Chondrocyte (in vitro differentiated cells): ENCODE results near the gene CNNM3. TPM values are rescaled to one million over a fixed set of nuclear protein-coding genes. Genes with fewer than 3 reads are reported as not detected.
A peak's percentile ranks its signal among the peaks of the same experiment; 100 is the strongest.
"Not testable (repeated sequence)": the region's sequence is repeated elsewhere in the genome, so short reads cannot be mapped to it uniquely, and the experiment has no call there.

Experiments
- DNase-seq: peaks from one replicate; pipeline ENCODE4 v3.0.0; 2021; ENCODE audit warnings: mixed read lengths, low spot score
- H3K27ac Mint-ChIP-seq: one replicate; pipeline ENCODE4 v1.8.0; 2021; ENCODE audit warnings: mild to moderate bottlenecking, moderate library complexity, mixed read lengths; ENCODE audit not compliant: unreplicated experiment
- H3K27me3 Mint-ChIP-seq: 2 replicates; pipeline ENCODE4 v1.8.0; 2021; ENCODE audit warnings: low read depth, mixed read lengths
- H3K36me3 Mint-ChIP-seq: 2 replicates; pipeline ENCODE4 v1.8.0; 2021; ENCODE audit warnings: low read depth, mixed read lengths
- H3K4me1 Mint-ChIP-seq: 2 replicates; pipeline ENCODE4 v1.8.0; 2021; ENCODE audit warnings: low read depth, mild to moderate bottlenecking, mixed read lengths
- H3K4me3 Mint-ChIP-seq: one replicate; pipeline ENCODE4 v1.8.0; 2021; ENCODE audit warnings: mild to moderate bottlenecking, moderate library complexity, mixed read lengths; ENCODE audit not compliant: unreplicated experiment
- H3K9me3 Mint-ChIP-seq: 2 replicates; pipeline ENCODE4 v1.8.0; 2021; ENCODE audit warnings: low read depth, mixed read lengths
- total RNA-seq: library from RNA; stranded (reverse); gene quantifications from 3 replicates; pipeline ENCODE4 v1.2.1, GENCODE V29; 2021
- TF ChIP-seq, protein P1 (sequence below): fragments of 200-600 bp; sonication (generic); IDR thresholded peaks from 2 replicates; pipeline ENCODE4 v1.5.0; 2021; ENCODE audit warnings: antibody characterized with exemption, mild to moderate bottlenecking, moderate library complexity

The CNNM3 gene
- total RNA-seq, 1 donor from 2014 or later: 10.4 TPM

DNA sequence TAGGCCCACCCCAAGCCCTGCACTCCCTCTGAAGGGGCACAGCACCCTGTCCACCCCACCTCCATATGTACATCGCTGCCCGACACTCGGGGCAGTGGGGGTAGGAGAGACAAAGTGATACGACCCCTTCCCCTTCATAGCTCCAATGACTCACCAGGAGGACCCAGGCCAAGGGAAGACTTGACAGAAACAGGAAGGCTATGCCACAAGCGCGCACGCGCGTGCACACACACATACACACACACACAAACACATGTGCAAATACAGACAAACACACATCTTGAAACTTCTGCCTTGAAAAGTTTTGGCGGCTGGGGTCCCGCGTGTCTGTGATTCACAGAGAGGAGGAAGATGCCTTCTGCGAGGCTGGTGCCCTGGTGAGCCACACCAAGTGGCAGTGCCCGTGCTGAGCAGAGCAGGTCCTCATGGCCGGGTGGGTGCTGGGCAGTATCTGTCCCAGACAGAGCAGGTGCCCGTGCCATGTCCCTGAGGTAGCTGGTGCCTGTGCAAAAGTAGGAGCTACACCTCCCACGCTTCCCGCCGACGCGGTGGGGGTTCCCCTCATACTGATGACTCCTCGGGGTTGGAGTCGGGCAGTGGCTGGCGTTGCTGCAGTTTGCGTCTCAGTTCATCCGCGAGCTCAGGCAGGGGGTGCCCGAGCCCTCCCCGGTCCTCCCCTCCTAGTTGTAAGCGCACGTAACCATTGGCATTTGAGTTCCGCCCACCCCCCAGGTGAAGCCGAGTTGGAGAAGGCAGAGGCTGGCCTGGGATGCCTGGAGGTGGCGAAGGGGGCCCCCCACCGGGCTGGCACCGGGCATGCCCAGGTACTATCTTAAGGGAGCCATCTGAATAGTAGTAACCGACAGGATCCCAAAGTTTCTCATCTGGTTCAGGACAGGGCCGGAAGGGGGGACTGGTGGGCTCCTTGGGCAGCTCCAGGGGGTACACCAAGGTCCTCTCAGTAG, 44.3 kb downstream of the CNNM3 start:
- DNase-seq: no peak
- Mint-ChIP-seq H3K4me3 (no peak overlapping the region), H3K36me3 (peaks cover 17% of the 10 kb centered on the region), H3K9me3 (no peaks in the 10 kb centered on the region), H3K27me3 (no peaks in the 10 kb centered on the region), H3K4me1 (peaks cover 30% of the 10 kb centered on the region), H3K27ac (peak overlapping the region; percentile 14)
- TF ChIP-seq, protein P1, sequence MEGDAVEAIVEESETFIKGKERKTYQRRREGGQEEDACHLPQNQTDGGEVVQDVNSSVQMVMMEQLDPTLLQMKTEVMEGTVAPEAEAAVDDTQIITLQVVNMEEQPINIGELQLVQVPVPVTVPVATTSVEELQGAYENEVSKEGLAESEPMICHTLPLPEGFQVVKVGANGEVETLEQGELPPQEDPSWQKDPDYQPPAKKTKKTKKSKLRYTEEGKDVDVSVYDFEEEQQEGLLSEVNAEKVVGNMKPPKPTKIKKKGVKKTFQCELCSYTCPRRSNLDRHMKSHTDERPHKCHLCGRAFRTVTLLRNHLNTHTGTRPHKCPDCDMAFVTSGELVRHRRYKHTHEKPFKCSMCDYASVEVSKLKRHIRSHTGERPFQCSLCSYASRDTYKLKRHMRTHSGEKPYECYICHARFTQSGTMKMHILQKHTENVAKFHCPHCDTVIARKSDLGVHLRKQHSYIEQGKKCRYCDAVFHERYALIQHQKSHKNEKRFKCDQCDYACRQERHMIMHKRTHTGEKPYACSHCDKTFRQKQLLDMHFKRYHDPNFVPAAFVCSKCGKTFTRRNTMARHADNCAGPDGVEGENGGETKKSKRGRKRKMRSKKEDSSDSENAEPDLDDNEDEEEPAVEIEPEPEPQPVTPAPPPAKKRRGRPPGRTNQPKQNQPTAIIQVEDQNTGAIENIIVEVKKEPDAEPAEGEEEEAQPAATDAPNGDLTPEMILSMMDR: no peak

DNA sequence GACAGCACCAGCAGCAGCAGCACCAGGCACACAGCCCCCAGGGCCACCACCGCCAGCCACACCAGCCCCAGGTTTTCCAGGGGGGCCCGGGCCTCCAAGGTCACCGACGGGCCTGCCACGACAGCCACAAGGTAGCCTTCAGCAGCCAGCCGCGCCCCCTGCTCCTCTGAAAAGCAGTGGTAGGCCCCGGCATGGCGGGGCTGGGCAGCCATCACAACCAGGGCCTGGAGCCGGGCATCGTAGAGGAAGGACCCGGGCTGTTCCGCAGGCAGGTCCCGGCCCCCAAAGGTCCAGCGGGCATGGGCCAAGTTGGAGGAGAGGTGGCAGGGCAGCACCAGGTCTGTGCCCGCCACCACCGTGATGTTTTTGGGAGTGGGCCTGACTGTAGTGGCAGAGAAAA, 45.0 kb downstream of the CNNM3 start:
- Mint-ChIP-seq H3K36me3 (peaks cover 21% of the 10 kb centered on the region), H3K4me1 (peaks cover 32% of the 10 kb centered on the region), H3K27me3 (no peaks in the 10 kb centered on the region), H3K4me3 (no peak overlapping the region), H3K9me3 (no peaks in the 10 kb centered on the region), H3K27ac (no peak overlapping the region)
- TF ChIP-seq, protein P1: no peak
- DNase-seq: no peak

DNA sequence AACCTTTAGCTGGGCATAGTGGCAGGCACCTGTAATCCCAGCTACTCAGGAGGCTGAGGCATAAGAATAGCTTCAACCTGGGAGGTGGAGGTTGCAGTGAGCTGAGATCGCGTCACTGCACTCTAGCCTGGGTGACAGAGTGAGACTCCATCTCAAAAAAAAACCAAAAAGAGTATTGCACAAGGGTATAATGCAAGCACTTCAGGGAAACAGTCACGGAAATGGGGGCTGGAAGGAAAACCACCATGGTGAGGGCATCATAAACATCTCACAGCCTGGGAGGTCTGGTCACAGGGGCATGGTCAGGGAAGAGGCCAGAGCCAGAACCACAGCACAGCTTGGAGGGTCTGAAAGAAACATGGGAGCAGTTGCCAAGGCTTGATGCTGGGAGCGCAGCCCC, 47.0 kb downstream of the CNNM3 start:
- not testable (repeated sequence) for H3K4me3 Mint-ChIP-seq, DNase-seq, H3K9me3 Mint-ChIP-seq, H3K27me3 Mint-ChIP-seq, H3K27ac Mint-ChIP-seq
- peaks cover 24% of the 10 kb centered on the region for H3K36me3 Mint-ChIP-seq
- peaks cover 36% of the 10 kb centered on the region for H3K4me1 Mint-ChIP-seq

DNA sequence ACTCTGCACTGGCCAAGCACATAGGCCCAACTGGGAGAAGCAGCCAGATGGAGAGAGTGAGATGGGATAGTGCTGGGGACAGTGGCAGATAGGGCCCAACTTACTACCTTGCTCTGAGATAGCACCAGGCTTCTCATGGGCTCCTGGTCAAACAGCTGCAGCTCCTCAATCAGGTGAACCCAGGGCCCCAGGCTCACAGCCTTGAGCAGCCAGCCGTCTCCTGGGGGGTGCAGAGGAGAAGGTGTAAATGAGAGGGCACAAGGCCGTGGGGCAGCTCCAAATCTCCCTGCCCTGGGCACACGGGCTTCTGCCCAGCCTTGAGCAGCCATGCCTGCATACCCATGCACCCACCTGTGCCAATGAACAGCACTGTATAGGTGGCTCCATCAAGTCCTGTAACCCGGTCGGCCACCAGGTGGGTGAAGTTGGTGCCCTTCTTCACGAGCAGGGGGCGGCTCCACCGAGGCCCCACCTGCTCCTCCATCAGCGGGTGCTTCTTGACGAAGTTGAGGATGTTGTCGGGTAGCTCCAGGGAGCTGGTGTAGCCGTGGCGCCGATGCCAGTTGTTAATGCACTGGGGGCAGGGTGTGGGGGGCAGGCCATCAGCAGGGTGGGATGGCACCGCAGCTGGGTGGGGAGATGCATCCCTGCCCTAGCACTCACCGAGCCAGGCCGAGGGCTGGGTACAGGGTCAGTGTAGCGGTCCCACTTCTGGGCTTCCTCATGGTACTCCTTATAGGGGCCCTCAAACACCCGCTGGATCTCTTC, 47.7 kb downstream of the CNNM3 start:
- H3K36me3 Mint-ChIP-seq: peaks cover 24% of the 10 kb centered on the region
- H3K4me1 Mint-ChIP-seq: peaks cover 34% of the 10 kb centered on the region
- no peak for DNase-seq
- H3K27ac Mint-ChIP-seq: no peak overlapping the region
- no peak overlapping the region for H3K4me3 Mint-ChIP-seq
- no peaks in the 10 kb centered on the region for H3K9me3 Mint-ChIP-seq
- TF ChIP-seq, protein P1: no peak
- H3K27me3 Mint-ChIP-seq: no peaks in the 10 kb centered on the region

DNA sequence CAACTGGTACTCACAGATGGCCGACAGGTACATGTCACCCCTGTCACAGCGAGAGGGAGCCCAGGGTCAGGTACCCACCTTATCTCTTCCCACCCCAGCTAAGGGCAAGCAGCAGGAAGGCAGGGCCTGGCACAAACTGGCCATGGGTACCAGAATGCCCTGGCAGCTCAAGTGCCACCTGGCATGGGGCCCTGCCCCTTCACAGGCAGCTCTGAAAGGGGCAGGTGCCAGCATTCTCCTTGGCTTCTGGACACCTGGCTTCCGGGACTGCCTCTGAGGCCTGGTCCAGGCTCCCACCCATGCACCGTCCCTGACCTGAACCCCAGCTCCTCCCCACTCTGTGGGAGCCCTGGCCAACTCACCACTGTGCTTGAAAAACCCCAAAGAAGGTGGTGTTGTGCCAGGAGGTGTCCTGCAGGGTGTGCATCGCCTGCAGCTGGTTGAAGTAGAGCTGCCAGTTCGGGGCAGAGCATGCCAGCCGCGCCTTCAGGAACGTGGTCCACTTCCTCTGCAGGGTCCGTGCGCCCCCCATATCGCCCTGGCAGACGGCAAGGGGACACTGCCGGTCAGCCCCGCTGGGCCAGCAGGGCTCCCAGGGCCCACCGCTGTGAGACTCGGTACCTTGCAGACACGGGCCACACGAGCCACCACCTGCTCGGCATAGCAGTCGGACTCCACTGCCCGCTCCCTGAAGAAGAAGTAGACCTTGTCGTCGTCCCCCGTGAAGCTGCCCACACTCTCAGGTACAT, 48.4 kb downstream of the CNNM3 start:
- no peak overlapping the region for H3K4me3 Mint-ChIP-seq
- no peak for DNase-seq
- H3K36me3 Mint-ChIP-seq: peaks cover 24% of the 10 kb centered on the region
- H3K9me3 Mint-ChIP-seq: no peaks in the 10 kb centered on the region
- TF ChIP-seq, protein P1: no peak
- H3K27me3 Mint-ChIP-seq: no peaks in the 10 kb centered on the region
- H3K4me1 Mint-ChIP-seq: peaks cover 26% of the 10 kb centered on the region
- H3K27ac Mint-ChIP-seq: no peak overlapping the region
